NCI-H345 treated with DMSO at 0.1 percent for 48 hours (cell line): Measurements from ENCODE around the gene OLR1.
"Not testable (repeated sequence)": the region's sequence is repeated elsewhere in the genome, so short reads cannot be mapped to it uniquely, and the experiment has no call there.

Experiments used
- DNase-seq: peaks from one replicate; lab custom pipeline; 2025; ENCODE audit not compliant: unreplicated experiment; lab: John Stamatoyannopoulos, UW

OLR1 gene

DNA sequence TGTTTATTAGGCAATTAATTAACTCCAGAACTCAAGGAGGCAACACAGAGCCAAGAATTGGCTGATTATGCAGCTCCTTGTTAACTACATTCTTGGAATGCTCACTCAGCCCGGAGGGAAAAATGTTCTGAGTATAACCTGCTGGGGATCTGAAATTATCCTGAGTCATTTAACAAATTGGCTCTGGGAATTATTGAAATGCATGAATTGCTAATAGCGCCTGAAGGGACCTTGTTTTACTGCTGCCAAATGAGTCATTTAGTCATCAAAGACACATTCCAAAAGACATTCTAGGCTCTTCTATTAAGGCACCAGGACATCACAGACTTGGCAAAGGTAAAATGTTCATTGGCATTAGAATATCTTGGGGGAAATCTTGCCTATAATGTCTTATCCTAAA lies 19.9 kb upstream of the OLR1 start:
- DNase-seq = no peak

GRCh38 chr12:10190558-10191388 lies 18.8 kb upstream of the OLR1 start:
- peak; percentile 10 for DNase-seq

- DNase-seq = no peak
Observed at GRCh38 chr12:10189653-10190052, 17.7 kb upstream of the OLR1 start.

GRCh38 chr12:10186958-10187357 lies 15.0 kb upstream of the OLR1 start:
- DNase-seq = not testable (repeated sequence)

- DNase-seq = no peak
Observed at GRCh38 chr12:10186299-10186698, 14.4 kb upstream of the OLR1 start.

DNA sequence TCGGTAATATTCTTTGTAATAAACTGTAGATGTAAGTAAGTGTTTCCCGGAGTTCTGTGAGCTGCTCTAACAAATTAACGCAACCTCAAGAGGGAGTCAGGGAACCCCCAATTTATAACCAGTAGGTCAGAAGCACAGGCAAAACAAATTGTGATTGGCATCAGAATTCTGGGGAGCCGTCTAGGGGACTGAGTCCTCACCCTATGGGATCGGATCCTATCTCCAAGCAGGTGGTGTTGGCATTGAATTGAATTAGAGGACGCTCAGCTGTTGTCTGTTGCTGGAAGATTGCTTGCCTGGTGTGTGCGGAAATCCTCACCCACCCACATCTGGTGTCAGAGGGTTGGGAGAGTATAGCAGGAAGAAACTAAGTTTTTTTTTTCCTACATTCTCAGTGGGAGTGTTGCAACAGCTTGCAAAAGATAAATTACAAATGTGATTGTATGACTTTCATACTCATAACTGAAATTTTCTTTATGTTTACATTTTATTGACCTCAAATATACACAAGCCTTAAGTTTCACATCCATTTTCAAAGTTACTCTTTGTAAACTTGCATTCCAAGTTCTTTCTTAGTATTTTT lies 12.4 kb upstream of the OLR1 start:
- DNase-seq = no peak

DNA sequence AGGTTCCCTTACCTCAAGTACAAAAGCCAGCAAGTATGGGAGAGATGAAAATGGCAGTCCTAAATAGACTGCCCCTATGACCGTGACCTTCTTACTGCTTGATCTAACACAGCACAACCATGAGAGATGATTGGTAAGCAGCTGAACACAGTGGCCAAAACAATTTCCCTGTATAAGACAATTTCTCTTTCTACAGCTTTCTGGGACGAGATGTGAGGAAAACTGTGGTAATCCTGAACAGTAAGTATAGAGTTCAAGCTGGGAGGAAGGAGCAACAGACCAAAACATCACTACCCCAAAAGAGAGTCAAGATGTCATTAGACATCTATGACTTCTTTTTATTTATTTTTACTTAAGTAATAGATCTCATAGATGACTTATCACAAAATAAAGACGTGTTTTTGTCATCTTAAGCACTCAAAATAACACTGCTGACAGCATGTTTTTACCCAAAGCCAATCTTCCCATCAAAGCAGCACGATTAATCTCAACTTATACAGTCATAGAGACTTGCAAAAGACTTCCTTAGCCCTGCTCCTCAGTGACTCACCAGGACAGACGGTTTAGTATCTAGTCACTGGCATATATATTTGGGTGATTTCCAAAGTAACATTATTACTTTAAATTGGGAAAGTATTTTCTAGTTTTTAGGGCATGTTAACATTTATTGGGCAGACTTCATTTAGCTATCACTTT lies 10.6 kb upstream of the OLR1 start:
- DNase-seq = no peak

DNA sequence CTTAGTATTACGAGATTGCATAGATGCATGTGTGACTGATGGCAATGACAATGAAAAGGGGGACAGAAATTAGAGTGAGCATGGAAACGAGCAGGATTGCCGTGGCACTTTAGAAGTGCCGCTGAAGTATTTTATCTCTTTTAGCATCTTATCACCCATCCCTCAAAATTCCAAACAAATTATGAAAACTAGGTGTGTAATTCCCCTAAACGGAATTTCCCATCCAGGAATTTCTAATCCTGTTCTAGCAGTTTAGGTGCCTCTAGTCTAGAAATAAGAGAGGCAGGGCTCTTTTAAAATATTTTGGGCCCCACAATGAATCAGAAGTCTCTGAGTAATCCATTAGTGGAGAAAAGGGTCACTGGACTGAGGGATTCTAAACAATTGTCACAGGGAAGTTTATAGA lies 7.8 kb upstream of the OLR1 start:
- no peak for DNase-seq

GRCh38 chr12:10178821-10179220 lies 6.9 kb upstream of the OLR1 start, which contains the start of gene TMEM52B:
Gene TMEM52B, plus strand, starts transcription at chr12:10179032. Its CDS starts 543 bp downstream, at chr12:10179575.
- DNase-seq = no peak

- no peak for DNase-seq
Observed at GRCh38 chr12:10175846-10176636, 4.1 kb upstream of the OLR1 start.

DNA sequence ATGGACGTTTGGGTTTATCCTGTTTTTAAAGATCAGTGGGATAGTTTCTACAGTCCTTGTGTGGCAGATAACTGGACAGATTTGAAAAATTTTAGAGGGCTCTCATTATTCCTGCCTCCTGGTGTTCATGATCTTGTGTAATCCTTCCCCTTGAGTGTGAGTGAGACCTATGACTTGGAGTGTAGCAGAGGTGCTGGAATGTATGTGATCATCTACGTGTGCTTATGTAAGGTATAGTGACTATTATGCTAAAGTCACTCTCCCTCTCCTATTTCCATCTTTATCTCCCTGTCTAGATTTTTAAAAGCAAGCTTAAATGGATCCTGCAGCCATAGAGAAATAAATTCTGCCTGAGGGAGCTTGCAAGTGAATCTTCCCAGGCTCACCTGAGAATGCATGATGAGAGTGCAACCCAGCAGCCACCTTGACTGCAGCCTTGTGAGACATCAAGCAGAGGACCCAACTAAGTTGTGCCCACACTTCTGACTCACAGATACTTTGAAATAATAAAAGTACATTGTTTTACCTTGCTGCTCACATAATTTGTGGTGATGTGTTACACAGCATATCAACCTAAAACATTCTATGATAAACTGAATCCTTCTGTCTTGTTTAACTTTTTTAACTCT lies 3.2 kb upstream of the OLR1 start:
- DNase-seq = no peak

DNA sequence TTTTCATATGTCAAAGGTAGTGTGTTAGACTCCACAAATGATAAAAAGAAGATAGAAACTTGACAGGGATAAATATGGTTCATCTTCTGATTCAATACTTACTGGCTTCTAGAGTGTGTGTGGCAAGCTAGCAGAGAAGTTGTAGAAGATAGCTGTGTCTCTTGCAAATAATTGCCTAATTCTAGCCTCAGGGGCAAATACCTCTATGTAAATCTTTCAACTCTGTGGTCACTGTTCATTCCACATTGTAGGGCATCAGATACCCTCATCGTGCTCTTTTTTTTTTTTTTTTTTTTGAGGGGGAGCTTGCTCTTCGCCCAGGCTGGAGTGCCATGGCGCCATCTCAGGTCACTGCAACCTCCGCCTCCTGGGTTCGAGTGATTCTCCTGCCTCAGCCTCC lies 1.7 kb downstream of the OLR1 start:
- DNase-seq = no peak

- no peak for DNase-seq
Observed at GRCh38 chr12:10169104-10169503, 2.8 kb downstream of the OLR1 start.

GRCh38 chr12:10167599-10167998 lies 4.3 kb downstream of the OLR1 start:
- DNase-seq = no peak

DNA sequence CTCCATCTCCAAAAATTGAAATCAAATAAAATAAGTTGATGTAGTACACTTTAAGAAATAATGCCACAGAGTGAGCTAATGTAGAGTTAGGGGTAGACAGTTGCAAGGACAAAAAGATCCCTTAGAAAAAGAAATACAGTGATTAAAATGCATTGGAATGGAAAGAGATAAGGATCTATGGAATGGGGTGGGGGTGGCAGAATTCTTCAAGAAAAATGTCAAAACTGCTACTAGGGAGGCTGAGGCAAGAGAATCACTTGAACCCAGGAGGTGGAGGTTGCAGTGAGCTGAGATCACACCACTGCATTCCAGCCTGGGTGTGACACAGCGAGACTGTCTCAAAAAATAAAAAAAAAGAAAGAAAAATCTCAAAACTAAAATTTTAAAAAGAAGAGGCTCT lies 6.5 kb downstream of the OLR1 start:
- DNase-seq = no peak

DNA sequence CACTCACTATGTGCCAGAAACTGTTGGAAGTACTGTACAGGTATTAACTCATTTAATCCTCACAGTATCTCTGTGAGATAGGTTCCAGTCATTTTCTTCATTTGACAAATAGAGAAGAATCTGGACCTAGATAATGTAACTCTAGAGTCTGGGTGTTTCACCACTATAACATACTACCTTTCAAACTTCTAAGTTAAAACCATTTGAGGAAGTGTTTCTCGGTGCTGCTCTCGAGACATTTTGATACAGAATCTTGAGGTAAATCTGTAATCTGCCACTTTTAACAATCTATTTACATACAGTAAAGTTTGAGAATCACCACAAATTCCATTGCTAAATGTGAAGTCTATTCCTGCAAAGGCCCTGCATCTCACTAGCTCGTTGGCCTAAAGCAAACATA lies 8.8 kb downstream of the OLR1 start:
- no peak for DNase-seq

GRCh38 chr12:10160617-10161385 lies 11.1 kb downstream of the OLR1 start:
- DNase-seq = no peak

DNA sequence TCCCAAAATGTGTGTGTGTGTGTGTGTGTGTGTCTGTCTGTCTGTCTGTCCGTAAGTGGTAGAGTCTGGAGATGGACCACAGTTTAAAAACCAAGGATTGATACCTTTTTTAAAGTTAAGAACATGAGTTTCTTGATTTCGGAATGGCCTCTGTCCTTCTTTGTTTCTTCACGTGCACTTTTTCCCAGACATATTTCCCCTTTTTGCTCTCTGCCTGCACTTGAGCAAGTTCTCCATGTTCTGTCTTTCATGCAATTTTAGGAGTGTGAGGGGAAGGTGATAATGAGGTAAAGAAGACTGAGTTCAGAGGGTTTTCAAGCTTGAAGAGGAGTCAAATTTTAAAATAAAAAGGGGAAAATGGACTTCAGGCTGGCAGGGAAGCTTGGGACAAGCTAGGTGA lies 12.7 kb downstream of the OLR1 start:
- no peak for DNase-seq

GRCh38 chr12:10158406-10158805 lies 13.5 kb downstream of the OLR1 start:
- DNase-seq = no peak

GRCh38 chr12:10155966-10156365 lies 16.0 kb downstream of the OLR1 start:
- no peak for DNase-seq
